GM18951 (cell line): ENCODE measurements around the gene MEA1.
"Not testable (repeated sequence)": the region's sequence is repeated elsewhere in the genome, so short reads cannot be mapped to it uniquely, and the experiment has no call there.

Experiments
- POLR2A ChIP-seq: IDR thresholded peaks from 4 replicates; pipeline ENCODE4 v1.6.1; 2011; ENCODE audit warnings: mild to moderate bottlenecking; ENCODE audit not compliant: insufficient read length, insufficient read depth; ENCODE audit errors: extremely low read depth
- in situ Hi-C: fragments of 300-500 bp; cut with MboI; formaldehyde crosslinking; loops from one replicate; pipeline ENCODE4 v1.12.0; 2022; ENCODE audit warnings: low sequenced_read_pairs, mixed read lengths, inconsistent platforms; ENCODE audit not compliant: unreplicated experiment

MEA1 gene

GRCh38 chr6:43052842-43053544 is 39.2 kb upstream of the MEA1 start:
- in situ Hi-C loops: no loop called here
- TF ChIP-seq POLR2A: no peak

GRCh38 chr6:43052225-43052841 is 38.6 kb upstream of the MEA1 start:
- in situ Hi-C loops: no loop called here

DNA sequence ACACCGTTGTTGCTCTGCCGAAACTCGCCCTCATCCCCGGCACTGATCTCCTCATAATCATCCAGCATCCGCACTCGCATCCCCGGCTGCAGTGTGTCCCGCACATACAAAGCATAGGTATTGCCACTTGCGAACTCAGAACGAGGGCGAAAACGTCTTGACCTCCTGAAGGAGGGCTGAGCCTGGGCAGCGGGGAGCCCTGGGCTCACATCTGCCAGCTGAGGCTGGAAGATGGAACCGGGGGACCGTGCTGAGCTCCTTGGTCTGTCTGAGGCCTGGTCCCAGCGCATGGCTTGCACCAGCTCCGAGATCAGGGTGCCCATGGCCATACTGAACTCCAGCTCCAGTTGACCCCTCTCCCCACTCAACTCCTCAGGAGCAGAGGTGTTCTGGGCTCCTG is 37.2 kb upstream of the MEA1 start:
- in situ Hi-C loops: no loop called here
- no peak for TF ChIP-seq POLR2A

More at GRCh38 chr6:43052225-43052841, 38.6 kb upstream of the MEA1 start:
- TF ChIP-seq POLR2A: no peak

- in situ Hi-C loops: no loop called here
- TF ChIP-seq POLR2A: no peak
Measured at GRCh38 chr6:43047998-43048397, 34.3 kb upstream of the MEA1 start.

- TF ChIP-seq POLR2A: no peak
- in situ Hi-C loops: no loop called here
Measured at GRCh38 chr6:43045371-43045930, 31.7 kb upstream of the MEA1 start.

DNA sequence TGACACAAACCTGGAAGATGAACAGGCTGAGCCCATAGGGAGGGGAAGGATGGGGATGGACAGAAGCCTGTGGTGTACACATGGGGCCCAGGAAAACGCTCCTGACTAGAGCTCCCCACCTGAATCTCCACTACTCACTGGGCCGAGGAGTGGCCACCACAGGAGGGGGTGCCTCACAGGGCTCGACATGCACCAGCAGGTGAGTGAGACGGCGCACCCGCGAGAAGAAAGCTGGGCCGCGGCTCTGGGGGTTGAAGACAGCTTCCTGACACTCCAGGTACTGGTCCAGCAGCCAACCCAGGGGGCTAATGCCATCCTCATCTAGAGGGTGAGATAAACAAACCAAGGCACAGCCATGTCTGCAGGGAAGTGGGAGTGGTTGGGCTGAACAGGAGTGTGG is 29.6 kb upstream of the MEA1 start:
- in situ Hi-C loops: no loop called here
- no peak for TF ChIP-seq POLR2A

DNA sequence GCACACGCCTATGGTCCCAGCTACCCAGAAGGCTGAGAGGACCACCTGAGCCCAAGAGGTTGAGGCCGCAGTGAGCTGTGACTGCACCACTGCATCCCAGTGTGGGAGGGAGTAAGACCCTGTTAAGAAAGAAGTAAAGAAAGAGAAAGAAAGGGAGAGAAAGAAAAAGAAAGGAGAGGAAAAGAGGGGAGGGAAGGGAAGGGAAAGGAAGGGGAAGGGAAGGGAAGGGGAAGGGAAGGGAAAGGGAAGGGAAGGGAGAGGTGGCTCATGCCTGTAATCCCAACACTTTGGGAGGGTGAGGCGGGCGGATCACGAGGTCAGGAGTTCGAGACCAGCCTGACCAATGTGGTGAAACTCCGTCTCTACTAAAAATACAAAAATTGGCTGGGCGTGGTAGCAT is 27.7 kb upstream of the MEA1 start:
- in situ Hi-C loops: not testable (repeated sequence)

DNA sequence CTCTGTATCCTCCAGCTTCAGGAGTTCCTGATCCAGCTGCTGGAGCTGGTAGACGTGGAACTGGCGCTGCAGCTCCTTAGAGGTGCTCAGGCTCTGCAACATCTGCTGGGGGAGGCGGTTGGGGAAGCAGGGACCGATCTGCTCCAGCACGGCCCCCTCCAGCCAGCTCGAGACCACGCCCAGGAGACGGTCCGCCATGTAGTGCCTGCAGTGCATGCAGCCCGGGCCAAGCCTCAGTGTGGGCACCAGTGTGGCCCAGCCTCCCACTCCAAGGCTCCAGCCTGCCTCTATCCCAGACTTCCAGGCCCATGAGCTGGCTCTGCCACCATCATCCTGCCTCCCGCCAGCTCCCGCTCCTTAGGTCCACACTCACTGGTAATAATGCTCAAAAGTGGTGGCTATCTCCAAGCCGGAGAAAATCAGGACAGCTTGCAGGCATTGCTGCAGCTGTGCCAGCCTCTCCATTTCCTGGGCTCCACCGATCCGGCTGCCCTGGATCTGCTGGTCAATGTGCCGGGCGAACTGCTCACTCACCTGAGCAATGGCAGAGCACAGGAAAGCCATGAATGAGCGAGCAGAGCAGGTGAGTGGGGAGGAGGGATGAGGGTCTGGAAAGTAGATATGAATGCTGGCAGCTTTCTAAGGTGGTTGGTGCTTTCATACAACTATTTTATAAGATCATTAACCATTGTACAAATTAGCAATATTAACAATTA is 27.0 kb upstream of the MEA1 start:
- in situ Hi-C loops: no loop called here
- TF ChIP-seq POLR2A: no peak

GRCh38 chr6:43038727-43039126 is 25.0 kb upstream of the MEA1 start:
- no peak for TF ChIP-seq POLR2A
- in situ Hi-C loops: no loop called here

DNA sequence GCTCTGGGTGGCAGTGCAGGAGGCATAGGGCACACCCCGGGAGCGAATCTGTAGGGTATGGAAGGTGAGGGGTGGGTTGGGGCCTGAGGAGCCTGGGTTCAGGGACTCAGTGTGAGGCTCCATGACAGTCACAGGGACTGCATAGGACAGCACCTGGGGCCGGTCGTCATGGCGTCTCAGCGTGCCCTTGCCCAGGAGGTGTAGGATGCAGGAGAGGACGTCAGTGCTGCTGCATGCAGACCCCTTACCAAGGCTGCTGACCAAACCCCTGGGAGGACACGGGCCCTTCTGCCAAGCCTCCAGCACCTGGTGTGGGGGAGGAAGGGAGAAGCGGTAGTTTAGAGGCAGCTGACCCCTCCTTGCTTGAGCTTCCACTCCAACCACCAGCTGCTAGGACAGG is 24.0 kb upstream of the MEA1 start:
- no peak for TF ChIP-seq POLR2A
- in situ Hi-C loops: no loop called here

GRCh38 chr6:43037197-43037596 is 23.5 kb upstream of the MEA1 start:
- no peak for TF ChIP-seq POLR2A
- in situ Hi-C loops: no loop called here

DNA sequence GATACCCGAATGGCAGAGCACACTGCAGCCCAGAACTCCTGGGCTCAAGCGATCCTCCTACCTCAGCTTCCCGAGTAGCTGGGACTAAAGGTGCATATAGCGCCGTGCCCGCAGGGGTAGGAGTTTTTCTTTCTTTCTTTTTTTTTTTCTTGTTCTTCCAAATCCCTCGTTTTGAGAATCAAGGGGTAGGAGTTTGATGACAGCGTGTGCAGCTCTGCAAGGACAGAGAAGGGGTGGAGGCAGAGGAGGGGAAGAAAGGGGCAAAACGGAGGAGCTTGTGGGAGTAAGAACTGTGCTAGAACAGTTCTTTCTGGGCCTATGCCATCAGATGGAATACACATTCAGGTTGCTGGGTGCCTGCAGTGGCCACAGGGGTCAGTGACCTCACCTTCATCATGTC is 23.0 kb upstream of the MEA1 start:
- no peak for TF ChIP-seq POLR2A
- in situ Hi-C loops: no loop called here

DNA sequence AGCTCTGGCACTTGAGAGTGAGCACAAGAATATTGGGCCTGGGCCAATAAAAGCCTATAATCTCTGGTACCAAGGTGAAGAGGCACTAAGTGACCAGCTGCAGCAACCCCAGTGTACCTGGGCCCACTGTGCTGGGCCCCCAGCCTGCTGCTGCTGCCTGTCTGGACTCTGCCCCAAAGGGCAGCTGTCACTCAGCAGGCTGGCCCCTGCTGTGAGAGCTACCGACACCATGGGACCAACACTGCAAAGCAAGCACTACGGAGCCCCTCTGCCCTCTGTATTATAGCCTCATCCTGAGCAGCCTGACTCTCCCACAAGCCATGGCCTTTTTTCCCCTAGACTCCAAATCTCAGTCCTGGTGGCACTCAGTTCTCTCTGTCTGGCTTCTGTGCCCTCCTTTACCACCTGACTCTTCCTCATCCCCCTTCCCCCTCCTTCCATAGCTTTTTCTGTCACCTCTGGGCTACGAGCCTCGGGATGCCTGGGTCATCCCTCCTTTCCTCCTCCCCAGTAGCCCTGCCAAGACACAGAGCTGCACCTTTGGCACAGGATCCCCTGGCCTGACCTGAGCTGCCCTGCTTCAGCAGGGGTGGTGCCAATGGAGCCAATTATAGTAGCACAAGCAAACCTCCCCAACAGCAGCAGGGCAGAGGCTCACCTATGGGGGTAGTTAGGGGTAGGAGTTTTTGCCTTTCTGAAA is 21.9 kb upstream of the MEA1 start:
- in situ Hi-C loops: no loop called here
- no peak for TF ChIP-seq POLR2A
